GM23338 (cell line): ENCODE data around the gene DIP2B.

ENCODE experiments used
- EZH2 ChIP-seq: fragments of 200-600 bp; sonication (generic); IDR thresholded peaks from one replicate; pipeline ENCODE4 v1.8.0; 2017; ENCODE audit warnings: antibody characterized with exemption, mild to moderate bottlenecking, low read depth; ENCODE audit not compliant: unreplicated experiment
- EZH2phosphoT487 ChIP-seq: fragments of 200-600 bp; sonication (generic); IDR thresholded peaks from one replicate; pipeline ENCODE4 v1.8.1; 2018; ENCODE audit warnings: antibody characterized with exemption; ENCODE audit not compliant: unreplicated experiment
- POLR2AphosphoS5 ChIP-seq: IDR thresholded peaks from 2 replicates; pipeline ENCODE4 v1.6.1; 2016; ENCODE audit warnings: antibody characterized with exemption, low read depth
- TF ChIP-seq, protein P1 (sequence below), 2 experiments: fragments of 200-600 bp in 1 of 2; sonication (generic) in 1 of 2; conservative IDR thresholded peaks; 2 replicates each; pipeline versions ENCODE4 v1.5.1 to v1.6.1; 2016 to 2017; ENCODE audit warnings: antibody characterized with exemption in 2 of 2, low read depth in 2 of 2, mild to moderate bottlenecking in 2 of 2, moderate library complexity in 1 of 2
- TF ChIP-seq, protein P2 (sequence below): IDR thresholded peaks from one replicate; pipeline ENCODE4 v1.6.1; 2018; ENCODE audit warnings: antibody characterized with exemption; ENCODE audit not compliant: unreplicated experiment

DNA sequence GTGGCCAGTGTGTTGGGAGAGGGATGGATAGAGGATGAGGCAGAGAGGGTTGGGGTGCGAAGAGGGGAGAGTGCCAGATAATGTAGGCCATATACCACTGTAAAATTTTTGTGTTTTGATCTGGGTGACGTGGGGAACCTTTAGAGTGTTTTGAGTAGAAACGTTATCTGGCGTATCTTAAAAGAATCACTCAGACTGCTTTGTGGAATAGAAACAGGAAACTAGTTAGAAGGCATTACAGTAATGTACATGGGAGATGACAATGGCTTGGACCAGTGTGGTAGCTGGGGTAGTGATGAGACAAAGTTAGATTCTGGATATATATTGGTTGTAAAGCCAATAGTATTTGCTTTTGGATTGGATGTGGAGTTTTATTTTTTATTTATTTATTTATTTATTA is 279.7 kb downstream of the DIP2B start:
- TF ChIP-seq POLR2AphosphoS5 (no peak), EZH2phosphoT487 (no peak), EZH2 (no peak)
- TF ChIP-seq, protein P1, sequence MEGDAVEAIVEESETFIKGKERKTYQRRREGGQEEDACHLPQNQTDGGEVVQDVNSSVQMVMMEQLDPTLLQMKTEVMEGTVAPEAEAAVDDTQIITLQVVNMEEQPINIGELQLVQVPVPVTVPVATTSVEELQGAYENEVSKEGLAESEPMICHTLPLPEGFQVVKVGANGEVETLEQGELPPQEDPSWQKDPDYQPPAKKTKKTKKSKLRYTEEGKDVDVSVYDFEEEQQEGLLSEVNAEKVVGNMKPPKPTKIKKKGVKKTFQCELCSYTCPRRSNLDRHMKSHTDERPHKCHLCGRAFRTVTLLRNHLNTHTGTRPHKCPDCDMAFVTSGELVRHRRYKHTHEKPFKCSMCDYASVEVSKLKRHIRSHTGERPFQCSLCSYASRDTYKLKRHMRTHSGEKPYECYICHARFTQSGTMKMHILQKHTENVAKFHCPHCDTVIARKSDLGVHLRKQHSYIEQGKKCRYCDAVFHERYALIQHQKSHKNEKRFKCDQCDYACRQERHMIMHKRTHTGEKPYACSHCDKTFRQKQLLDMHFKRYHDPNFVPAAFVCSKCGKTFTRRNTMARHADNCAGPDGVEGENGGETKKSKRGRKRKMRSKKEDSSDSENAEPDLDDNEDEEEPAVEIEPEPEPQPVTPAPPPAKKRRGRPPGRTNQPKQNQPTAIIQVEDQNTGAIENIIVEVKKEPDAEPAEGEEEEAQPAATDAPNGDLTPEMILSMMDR (conservative IDR thresholded peaks at IDR 0.05; ENCODE audit: low read depth in 2 of 2), result no peak
- TF ChIP-seq, protein P2, sequence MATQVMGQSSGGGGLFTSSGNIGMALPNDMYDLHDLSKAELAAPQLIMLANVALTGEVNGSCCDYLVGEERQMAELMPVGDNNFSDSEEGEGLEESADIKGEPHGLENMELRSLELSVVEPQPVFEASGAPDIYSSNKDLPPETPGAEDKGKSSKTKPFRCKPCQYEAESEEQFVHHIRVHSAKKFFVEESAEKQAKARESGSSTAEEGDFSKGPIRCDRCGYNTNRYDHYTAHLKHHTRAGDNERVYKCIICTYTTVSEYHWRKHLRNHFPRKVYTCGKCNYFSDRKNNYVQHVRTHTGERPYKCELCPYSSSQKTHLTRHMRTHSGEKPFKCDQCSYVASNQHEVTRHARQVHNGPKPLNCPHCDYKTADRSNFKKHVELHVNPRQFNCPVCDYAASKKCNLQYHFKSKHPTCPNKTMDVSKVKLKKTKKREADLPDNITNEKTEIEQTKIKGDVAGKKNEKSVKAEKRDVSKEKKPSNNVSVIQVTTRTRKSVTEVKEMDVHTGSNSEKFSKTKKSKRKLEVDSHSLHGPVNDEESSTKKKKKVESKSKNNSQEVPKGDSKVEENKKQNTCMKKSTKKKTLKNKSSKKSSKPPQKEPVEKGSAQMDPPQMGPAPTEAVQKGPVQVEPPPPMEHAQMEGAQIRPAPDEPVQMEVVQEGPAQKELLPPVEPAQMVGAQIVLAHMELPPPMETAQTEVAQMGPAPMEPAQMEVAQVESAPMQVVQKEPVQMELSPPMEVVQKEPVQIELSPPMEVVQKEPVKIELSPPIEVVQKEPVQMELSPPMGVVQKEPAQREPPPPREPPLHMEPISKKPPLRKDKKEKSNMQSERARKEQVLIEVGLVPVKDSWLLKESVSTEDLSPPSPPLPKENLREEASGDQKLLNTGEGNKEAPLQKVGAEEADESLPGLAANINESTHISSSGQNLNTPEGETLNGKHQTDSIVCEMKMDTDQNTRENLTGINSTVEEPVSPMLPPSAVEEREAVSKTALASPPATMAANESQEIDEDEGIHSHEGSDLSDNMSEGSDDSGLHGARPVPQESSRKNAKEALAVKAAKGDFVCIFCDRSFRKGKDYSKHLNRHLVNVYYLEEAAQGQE, result no peak
